HG02870 (cell line): ENCODE measurements around the gene F11R.
"Not testable (repeated sequence)": the region's sequence is repeated elsewhere in the genome, so short reads cannot be mapped to it uniquely, and the experiment has no call there.

ENCODE experiments used
- ATAC-seq: cut with Tn5 transposase; IDR thresholded peaks from one replicate; pipeline ENCODE4 v1.9.1; 2021; ENCODE audit warnings: mild to moderate bottlenecking, moderate library complexity; ENCODE audit not compliant: unreplicated experiment

Gene F11R

DNA sequence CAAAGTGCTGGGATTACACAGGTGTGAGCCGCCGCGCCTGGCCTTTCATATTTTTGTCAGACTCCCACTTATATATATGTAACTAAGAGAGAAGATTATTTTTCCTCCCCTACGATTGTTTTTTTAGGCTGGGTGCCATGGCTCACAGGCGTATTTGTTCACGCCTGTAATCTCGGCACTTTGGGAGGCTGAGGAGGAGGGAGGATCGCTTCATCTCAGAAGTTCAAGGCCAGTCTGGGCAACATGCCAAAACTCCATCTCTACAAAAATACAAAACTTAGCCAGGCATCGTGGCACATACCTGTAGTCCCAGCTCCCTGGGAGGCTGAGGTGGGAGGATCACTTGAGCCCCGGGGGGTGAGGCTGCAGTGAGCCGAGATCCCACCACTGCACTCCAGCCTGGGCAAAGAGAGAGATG, 42.4 kb downstream of the F11R start:
- ATAC-seq, result no peak

GRCh38 chr1:160975026-160975425, 45.9 kb downstream of the F11R start:
- ATAC-seq, result no peak

DNA sequence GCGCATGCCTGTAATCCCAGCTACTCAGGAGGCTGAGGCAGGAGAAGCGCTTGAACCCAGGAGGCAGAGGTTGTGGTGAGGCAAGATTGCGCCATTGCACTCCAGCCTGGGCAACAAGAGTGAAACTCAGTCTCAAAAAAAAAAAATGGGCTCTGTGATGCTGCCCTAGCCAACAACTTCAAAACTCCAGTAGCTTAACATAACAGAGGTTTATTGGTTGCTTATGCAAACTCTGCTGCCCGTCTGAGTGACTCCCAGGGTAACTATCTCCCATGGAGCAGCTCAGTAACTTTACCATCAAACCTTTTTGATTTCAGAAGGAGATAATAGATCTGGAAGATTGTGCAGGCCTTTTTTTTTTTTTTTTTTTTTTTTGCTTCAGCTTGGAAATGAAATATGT, 47.5 kb downstream of the F11R start:
- no peak for ATAC-seq

DNA sequence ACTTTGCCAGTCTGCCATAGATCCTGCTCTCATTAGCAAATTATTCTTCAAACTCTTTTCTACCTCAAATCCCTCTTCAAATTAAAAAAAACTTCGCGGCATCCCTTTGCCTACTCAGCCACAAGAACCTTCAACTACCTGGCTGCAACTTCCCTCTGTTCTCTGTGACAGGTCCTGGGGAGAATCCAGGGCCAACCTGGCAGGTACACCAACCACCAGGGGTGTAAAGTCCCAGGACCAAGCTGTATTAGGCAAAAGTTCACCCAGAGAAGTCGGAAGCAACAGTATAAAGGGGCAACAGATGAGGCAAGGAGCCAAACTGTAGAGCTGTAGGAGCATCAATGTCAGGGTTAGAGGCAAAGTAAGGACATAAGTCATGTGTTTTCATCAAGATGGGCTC, 48.0 kb downstream of the F11R start:
- ATAC-seq, result no peak

GRCh38 chr1:160971618-160972056, 49.3 kb downstream of the F11R start:
- ATAC-seq, result no peak

DNA sequence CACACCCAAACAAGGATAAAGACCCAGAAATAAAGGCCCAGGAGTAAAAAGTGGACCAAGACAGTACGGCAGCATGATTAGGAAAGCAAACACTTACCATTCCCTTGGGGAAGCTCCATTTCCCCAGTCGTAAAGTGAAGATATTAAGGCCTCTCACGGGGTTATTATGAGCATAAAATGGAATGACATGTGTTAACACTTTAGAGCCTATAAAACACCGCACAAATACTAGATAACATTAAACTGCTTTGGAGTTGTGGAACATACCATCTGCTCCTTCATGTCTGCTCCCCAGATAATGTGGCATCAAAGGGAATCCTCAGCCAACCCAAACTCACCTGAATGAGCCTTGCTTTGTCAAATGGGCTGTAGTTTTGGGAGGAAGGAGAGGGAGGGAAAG, 57.4 kb downstream of the F11R start:
- ATAC-seq, result no peak

- no peak for ATAC-seq
Observed at GRCh38 chr1:160961419-160961818, 59.5 kb downstream of the F11R start.

GRCh38 chr1:160956966-160957365, 64.0 kb downstream of the F11R start:
- no peak for ATAC-seq

- ATAC-seq, result no peak
Observed at GRCh38 chr1:160954158-160955104, 66.5 kb downstream of the F11R start, which contains the start of gene ITLN2. ITLN2 (minus strand) TSS chr1:160954809; CDS start chr1:160954741, 68 bp downstream.

DNA sequence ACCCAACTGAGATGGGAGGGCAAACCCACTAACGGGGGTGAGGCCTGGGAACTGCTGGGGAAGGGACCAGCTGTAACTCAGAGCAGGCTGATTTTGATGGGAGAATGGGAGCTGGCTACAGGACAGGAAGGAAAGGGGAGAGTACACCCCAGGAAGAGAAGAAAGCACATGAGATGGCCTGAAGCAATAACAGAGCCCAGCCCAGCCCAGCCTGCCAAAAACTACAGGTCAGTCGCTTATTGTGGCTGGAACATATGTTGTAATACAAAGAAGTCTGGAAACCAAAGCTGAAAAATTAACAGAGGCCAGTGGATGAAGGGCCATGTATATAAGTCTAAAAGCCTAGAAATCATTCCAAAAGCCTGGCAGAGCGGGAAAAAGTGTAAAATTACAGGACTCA, 67.9 kb downstream of the F11R start:
- no peak for ATAC-seq

- ATAC-seq, result no peak
Observed at GRCh38 chr1:160952129-160952510, 68.8 kb downstream of the F11R start.

DNA sequence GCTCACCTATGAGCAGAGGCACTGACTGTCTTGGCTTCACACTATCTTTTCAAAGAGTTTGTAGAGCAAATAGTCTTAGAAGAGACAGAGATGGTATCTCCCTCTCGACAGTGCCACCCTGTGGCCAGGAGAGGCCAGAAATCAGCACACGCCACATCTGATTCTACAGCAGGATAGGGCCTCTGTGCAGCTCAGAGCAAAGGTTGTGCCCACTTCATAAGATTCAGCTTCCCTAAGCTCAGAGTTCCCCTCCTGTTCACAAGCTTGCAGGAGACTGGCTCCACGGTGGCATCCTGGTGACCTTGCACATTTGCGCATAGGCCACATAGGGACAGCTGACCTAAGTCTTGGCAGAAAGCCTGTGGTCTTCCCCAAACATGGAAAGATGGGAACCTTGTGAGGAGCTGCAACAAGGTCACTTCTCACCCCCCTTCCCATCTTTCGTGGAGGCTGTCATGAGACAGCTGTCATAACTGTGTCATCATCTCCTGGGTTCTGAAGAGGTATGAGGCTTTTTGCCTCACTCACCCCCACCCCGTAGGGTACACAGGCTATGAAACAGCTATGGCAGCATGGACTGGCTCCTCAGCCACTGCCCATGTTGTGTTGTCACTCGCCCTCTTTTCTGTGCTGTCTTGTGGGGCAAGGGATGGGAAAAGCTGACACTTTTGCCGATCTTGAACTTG, 69.4 kb downstream of the F11R start:
- no peak for ATAC-seq

DNA sequence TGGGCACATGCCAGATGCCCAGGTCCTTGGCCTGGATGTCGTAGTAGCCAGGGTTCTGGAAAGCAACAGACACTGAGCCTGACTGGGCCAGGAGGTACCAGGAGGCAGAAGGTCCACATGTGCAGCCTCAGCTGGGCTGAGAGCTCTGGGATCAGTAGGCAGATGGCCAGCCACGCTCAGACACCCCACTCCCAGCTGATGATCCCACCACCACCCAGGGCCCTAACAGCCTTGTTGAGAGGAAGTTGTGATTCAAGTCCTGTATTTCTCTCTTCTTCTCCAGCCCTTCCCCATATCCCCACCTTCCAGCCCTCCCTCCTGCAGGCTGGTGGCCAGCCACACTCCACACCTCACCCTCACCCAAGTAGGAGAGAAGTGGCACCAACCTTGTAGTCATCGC, 70.3 kb downstream of the F11R start:
- ATAC-seq, result no peak

DNA sequence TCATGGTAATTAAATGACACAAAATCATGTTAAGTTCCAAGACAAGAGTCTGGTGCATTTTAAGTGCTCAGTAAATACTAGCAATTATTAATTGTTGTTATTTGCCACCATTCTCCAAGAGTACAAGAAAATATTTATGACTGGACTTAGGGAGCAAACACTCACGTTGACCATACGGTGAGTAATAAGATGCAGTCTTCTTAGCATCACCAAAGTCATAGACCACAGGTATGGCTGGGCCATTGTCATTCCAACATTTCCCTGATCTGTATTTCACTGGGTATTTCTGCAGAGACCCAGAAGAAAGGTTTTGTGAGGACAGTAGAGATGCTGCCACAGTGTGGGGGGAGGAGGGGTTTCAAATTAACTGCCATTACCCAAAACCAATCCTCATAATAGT, 71.1 kb downstream of the F11R start:
- ATAC-seq, result no peak

DNA sequence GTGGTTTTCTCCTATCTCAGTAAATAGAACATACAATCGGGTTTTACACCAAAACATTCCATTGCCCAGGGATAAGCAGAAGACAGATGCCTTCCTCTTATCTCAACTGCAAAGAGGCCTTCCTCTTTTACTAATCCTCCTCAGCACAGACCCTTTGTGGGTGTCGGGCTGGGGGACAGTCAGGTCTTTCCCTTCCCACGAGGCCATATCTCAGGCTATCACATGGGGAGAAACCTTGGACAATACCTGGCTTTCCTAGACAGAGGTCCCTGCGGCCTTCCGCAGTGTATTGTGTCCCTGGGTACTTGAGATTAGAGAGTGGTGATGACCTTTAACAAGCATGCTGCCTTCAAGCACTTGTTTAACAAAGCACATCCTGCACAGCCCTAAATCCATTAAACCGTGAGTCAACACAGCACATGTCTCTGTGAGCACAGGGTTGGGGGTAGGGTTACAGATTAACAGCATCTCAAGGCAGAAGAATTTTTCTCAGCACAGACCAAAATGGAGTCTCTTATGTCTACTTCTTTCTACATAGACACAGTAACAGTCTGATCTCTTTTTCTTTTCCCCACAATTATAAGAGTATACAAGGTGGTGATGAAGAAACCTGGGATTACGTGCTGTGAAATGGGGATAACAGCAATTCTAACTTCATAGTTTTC, 71.6 kb downstream of the F11R start:
- not testable (repeated sequence) for ATAC-seq

- ATAC-seq, result not testable (repeated sequence)
Observed at GRCh38 chr1:160947174-160947759, 73.7 kb downstream of the F11R start.

- not testable (repeated sequence) for ATAC-seq
Observed at GRCh38 chr1:160945881-160946280, 75.1 kb downstream of the F11R start.
